ENCODE results near the gene CPNE2.

CPNE2 gene

GRCh38 chr16:57190136-57190535 lies 97.8 kb downstream of the CPNE2 start:
- TF ChIP-seq, protein P1, sequence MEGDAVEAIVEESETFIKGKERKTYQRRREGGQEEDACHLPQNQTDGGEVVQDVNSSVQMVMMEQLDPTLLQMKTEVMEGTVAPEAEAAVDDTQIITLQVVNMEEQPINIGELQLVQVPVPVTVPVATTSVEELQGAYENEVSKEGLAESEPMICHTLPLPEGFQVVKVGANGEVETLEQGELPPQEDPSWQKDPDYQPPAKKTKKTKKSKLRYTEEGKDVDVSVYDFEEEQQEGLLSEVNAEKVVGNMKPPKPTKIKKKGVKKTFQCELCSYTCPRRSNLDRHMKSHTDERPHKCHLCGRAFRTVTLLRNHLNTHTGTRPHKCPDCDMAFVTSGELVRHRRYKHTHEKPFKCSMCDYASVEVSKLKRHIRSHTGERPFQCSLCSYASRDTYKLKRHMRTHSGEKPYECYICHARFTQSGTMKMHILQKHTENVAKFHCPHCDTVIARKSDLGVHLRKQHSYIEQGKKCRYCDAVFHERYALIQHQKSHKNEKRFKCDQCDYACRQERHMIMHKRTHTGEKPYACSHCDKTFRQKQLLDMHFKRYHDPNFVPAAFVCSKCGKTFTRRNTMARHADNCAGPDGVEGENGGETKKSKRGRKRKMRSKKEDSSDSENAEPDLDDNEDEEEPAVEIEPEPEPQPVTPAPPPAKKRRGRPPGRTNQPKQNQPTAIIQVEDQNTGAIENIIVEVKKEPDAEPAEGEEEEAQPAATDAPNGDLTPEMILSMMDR (IDR thresholded peaks at IDR 0.05; ENCODE audit: low read length) = no peak
- TF ChIP-seq EZH2 (IDR thresholded peaks at IDR 0.05; ENCODE audit: borderline replicate concordance, low read length) = no peak
- Histone ChIP-seq H3K36me3 (ENCODE audit: insufficient read depth, low read length) (0 out of 2 replicates have a peak, but pooled peaks cover 4% of the 10 kb centered on the region), H3K27ac (ENCODE audit: low read depth, low read length, poor library complexity, severe bottlenecking) (no peak overlapping the region), H3K79me2 (ENCODE audit: insufficient read depth, low read length) (peaks cover 66% of the 10 kb centered on the region), H2AFZ (ENCODE audit: low read length) (no peak overlapping the region), H3F3A (ENCODE audit: insufficient read depth, low read length) (no peaks in the 10 kb centered on the region), H3K4me1 (ENCODE audit: insufficient read depth, low read length, severe bottlenecking) (peaks cover 14% of the 10 kb centered on the region), H4K20me1 (ENCODE audit: insufficient read depth, low read length) (no peaks in the 10 kb centered on the region), H3K27me3 (ENCODE audit: insufficient read depth, low read length) (no peaks in the 10 kb centered on the region), H3K4me2 (ENCODE audit: low read length) (no peak overlapping the region), H3K9me2 (ENCODE audit: low read depth, low read length) (no peaks in the 10 kb centered on the region), H3K9me3 (ENCODE audit: low read length) (no peaks in the 10 kb centered on the region), H3K4me3 (ENCODE audit: low read depth, low read length, poor library complexity, severe bottlenecking) (no peak overlapping the region), H3K9ac (ENCODE audit: low read length) (no peak overlapping the region)

DNA sequence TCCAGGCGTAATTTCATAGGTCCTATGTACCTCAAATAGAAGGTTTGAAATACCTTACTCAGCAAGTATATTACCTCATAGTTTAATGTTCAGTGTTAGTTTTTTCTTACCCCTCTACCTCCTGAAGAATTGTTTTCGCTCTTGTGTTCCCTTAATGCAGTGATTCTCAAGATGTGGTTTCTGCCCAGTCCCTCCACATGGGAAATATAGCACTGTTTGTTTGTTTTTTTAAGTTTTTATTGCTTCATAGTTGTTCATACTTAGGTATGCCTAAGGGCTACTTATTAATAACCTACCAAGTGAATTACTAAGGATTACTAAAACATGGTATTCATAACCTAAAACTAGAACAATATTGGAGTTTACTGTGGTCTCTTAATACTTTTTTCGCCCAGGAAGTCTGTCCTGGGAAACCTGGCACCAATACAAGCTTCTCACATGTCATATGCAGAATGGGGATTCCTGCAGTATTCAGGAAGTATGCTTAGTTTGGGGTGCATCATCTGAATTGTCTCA lies 98.7 kb downstream of the CPNE2 start:
- H3K79me2 ChIP-seq (ENCODE audit: insufficient read depth, low read length) = peaks cover 62% of the 10 kb centered on the region
- no peak overlapping the region for H2AFZ ChIP-seq (ENCODE audit: low read length)
- H3F3A ChIP-seq (ENCODE audit: insufficient read depth, low read length) = no peaks in the 10 kb centered on the region
- H3K4me2 ChIP-seq (ENCODE audit: low read length) = no peak overlapping the region
- no peak overlapping the region for H3K27ac ChIP-seq (ENCODE audit: low read depth, low read length, poor library complexity, severe bottlenecking)
- H3K9me2 ChIP-seq (ENCODE audit: low read depth, low read length) = no peaks in the 10 kb centered on the region
- no peaks in the 10 kb centered on the region for H3K9me3 ChIP-seq (ENCODE audit: low read length)
- no peak overlapping the region for H3K9ac ChIP-seq (ENCODE audit: low read length)
- no peaks in the 10 kb centered on the region for H4K20me1 ChIP-seq (ENCODE audit: insufficient read depth, low read length)
- TF ChIP-seq, protein P1 (IDR thresholded peaks at IDR 0.05; ENCODE audit: low read length) = no peak
- TF ChIP-seq EZH2 (IDR thresholded peaks at IDR 0.05; ENCODE audit: borderline replicate concordance, low read length) = no peak
- no peak overlapping the region for H3K4me3 ChIP-seq (ENCODE audit: low read depth, low read length, poor library complexity, severe bottlenecking)
- no peaks in the 10 kb centered on the region for H3K27me3 ChIP-seq (ENCODE audit: insufficient read depth, low read length)
- 0 out of 2 replicates have a peak, but pooled peaks cover 4% of the 10 kb centered on the region for H3K36me3 ChIP-seq (ENCODE audit: insufficient read depth, low read length)
- peaks cover 14% of the 10 kb centered on the region for H3K4me1 ChIP-seq (ENCODE audit: insufficient read depth, low read length, severe bottlenecking)

- no peaks in the 10 kb centered on the region for H3F3A ChIP-seq (ENCODE audit: insufficient read depth, low read length)
- H3K9me3 ChIP-seq (ENCODE audit: low read length) = no peaks in the 10 kb centered on the region
- no peaks in the 10 kb centered on the region for H3K27me3 ChIP-seq (ENCODE audit: insufficient read depth, low read length)
- H4K20me1 ChIP-seq (ENCODE audit: insufficient read depth, low read length) = no peaks in the 10 kb centered on the region
- H3K4me3 ChIP-seq (ENCODE audit: low read depth, low read length, poor library complexity, severe bottlenecking) = no peak overlapping the region
- H3K9me2 ChIP-seq (ENCODE audit: low read depth, low read length) = no peaks in the 10 kb centered on the region
- H3K79me2 ChIP-seq (ENCODE audit: insufficient read depth, low read length) = peaks cover 65% of the 10 kb centered on the region
- H3K4me2 ChIP-seq (ENCODE audit: low read length) = no peak overlapping the region
- TF ChIP-seq, protein P1 (IDR thresholded peaks at IDR 0.05; ENCODE audit: low read length) = no peak
- no peak for TF ChIP-seq EZH2 (IDR thresholded peaks at IDR 0.05; ENCODE audit: borderline replicate concordance, low read length)
- H3K9ac ChIP-seq (ENCODE audit: low read length) = no peak overlapping the region
- 0 out of 2 replicates have a peak, but pooled peaks cover 4% of the 10 kb centered on the region for H3K36me3 ChIP-seq (ENCODE audit: insufficient read depth, low read length)
- H3K27ac ChIP-seq (ENCODE audit: low read depth, low read length, poor library complexity, severe bottlenecking) = no peak overlapping the region
- no peak overlapping the region for H2AFZ ChIP-seq (ENCODE audit: low read length)
- peaks cover 14% of the 10 kb centered on the region for H3K4me1 ChIP-seq (ENCODE audit: insufficient read depth, low read length, severe bottlenecking)
Observed at GRCh38 chr16:57192146-57192545, 99.8 kb downstream of the CPNE2 start.

Measured in OCI-LY1 (cell line).